ENCODE data around the gene NAIF1.
A peak's percentile ranks its signal among the peaks of the same experiment; 100 is the strongest.

NAIF1 gene

DNA sequence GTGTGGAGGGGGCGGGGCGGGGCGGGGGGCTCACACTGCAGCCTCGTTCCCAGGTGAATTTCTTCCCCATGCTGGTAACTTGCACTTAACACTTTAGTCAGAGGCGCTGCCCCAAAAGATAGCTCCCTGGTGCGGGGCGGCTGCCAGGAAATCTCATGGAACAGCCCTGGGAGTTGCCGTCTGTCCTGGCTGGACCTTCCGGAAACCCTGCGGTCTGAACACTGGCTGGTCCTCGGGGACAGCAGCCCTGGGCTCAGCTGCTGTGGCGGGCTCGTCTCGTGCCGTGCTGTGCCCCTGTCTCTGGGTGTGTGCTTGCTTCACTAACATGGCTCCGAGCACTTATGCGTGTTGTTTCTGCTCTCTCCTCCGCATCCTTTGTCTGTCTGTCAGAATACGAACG, 34.6 kb upstream of the NAIF1 start:
- DNase-seq: no peak

GRCh38 chr9:128101231-128101661, 34.1 kb upstream of the NAIF1 start:
- no peak for DNase-seq

DNA sequence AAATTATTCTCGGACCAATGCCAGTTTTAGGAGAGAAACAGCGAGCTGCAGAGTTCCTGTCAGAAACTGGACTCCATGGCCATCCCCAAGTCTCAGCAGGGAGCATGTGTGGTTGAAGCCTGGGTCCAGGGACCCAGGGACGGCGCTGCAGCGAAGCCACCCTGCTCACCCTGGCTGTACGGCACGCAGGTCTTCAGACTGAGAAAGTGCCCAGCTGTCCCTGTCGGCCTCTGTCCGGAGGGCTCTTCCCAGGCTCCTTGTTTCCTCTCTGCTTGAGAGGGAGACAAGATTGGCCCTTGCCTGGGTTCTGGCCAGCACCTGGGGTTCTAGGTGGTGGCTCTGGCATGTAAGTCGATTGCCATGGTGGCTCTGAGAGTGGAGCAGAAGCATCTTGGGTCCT, 33.5 kb upstream of the NAIF1 start:
- no peak for DNase-seq

DNA sequence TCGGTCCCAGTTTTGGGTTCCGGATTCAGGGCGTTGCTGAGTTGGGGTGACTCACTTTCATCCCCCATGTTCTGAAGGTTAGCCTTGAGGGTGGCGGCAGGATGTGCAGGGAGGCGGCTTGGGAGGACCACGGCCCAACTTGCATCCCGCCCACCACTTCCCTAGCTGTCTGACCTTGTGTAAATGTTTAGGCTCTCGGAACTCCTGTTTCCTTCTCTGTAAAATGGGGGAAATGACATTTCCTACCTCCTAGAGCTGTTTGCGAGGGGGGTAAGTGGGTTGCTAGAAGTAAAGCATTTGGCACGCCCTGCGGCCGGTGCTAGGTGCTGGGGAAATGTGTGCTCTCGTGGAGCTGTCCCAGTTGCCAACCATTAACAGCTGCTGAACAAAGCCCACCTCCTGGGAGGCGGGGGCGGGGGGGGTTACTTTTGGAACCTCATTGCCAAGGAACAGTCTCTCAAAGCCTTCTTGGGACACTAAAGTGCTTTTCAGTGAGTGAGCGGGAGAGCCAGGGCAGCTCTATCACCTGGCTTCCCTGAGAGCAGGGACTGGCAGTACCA, 32.9 kb upstream of the NAIF1 start:
- no peak for DNase-seq

- DNase-seq: no peak
These were observed 32.3 kb upstream of the NAIF1 start for GRCh38 chr9:128099231-128099931.

DNA sequence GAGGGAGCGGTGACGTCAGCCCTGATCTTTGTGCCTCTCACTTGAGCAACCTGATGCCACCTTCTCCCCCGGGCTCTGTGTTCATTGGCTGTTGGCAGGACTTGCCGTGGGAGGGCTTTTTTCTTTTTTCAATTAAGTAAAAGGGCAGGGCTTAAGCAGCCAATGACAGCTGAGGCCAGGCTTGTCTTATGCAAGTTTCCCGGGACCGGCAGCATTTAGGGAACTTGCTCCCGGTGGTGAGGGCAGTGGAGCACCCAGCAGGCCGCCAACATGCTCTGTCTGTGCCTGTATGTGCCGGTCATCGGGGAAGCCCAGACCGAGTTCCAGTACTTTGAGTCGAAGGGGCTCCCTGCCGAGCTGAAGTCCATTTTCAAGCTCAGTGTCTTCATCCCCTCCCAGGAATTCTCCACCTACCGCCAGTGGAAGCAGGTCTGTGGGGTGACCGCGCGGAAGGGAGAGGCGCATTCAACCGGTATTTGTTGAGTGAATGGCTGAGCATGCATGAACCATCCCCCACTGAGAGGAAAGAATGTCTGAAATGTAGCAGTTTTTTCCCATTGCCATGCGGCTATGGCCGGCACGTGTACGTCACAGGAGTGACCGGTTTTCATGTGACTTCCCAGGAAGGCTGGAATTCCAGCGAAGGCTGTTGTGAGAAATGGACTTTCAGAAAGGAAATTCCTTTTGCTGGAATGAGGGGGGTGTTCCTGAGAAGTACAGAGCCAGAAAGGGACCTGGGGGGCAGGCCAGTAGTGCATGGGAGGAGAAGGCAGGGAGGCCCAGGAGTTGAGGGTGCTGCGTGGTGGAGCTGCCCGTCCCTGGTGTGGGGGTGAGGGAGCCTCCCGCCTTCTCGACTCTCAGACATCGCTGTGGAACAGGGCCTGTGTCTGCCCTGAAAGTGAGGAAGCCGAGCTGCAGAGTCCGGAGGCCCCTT, 31.4 kb upstream of the NAIF1 start:
- peak; percentile 20 for DNase-seq

GRCh38 chr9:128097543-128098296, 30.6 kb upstream of the NAIF1 start:
- DNase-seq: no peak

DNA sequence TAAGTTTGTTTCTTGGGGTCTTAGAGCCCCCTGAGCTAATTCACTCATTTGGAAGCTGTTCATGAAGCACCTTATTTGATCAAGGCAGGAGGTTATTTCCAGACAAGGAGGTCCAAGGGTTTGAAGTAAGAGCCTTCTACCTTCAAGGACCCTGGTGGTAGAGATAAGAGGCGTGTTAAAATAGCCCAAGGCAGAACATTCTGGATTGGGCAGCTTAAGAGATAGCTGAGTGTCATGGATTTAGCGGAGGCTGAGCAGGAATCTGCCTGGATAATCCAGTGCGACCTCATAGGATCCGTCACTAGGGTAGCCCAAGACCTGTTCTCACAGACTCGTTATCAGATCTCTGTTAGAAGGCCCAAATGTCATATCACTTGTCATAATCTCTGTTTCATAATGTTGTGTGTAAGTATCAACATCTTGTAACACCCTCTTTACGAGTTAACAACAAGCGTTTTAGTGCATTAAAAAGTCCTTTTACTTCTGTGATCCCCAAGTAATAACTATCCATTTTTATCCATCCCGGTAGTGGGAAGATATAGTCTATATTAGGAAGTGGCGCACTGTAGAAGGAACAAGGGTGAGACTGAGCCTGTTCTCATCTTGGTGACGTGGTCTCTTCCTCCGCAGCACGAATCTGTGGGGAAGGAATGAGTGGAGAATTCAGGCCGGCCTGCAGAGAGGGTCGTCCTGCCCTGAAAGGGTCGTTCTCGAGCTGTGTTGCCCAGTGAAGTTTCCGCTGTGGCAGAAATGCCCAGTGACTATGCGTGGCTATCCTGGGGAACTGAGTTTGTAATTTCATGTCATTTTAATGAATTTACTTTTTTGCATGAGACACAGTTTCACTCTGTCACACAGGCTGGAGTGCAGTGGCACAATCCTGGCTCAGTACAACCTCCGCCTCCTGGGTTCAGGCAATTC, 29.8 kb upstream of the NAIF1 start:
- DNase-seq: no peak

- no peak for DNase-seq
These were observed 27.9 kb upstream of the NAIF1 start for GRCh38 chr9:128094950-128095544.

GRCh38 chr9:128094166-128094949, 27.2 kb upstream of the NAIF1 start:
- DNase-seq: peak; percentile 53

- DNase-seq: no peak
These were observed 25.9 kb upstream of the NAIF1 start for GRCh38 chr9:128093011-128093410.

- no peak for DNase-seq
These were observed 25.3 kb upstream of the NAIF1 start for GRCh38 chr9:128092199-128092977.

- no peak for DNase-seq
These were observed 24.5 kb upstream of the NAIF1 start for GRCh38 chr9:128091571-128091970.

DNA sequence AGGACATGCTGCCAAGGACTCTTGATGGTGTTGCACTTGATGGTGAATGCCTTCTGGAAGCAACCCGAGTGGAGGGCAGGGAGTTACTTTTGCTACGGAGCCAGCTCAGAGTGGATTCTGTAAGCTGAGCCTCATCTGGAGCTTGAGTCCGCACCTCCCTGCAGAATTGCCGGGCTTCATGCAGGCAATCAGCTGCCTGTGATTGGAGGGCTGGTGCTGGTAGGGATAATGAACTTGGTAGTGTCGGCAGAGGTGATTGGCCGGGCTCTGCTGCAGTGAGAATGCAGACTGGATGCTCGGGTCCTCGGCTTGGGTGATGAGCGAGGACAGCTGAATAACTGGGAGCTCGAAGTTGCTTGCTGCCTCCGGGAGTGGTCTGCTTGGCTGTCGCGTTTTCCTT, 24.0 kb upstream of the NAIF1 start:
- no peak for DNase-seq

DNA sequence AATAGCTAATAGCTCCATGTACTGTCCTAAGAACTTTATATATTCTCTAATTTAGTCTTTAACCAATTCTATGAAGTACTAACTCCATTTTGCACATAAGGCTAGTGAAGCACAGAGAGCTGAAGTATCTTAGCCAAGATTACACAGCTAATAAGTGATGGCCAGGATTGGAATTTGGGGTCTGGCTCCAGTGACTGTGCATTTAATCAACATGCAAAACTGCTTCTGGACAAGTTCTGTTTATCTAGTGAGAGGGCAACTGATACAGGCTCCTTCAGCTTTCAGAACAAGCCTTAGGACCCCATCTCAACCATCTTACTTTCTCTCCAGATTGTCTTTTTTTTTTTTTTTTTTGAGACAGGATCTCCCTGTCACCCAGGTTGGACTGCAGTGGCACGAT, 22.2 kb upstream of the NAIF1 start:
- no peak for DNase-seq

- no peak for DNase-seq
These were observed 21.3 kb upstream of the NAIF1 start for GRCh38 chr9:128088253-128088945.

DNA sequence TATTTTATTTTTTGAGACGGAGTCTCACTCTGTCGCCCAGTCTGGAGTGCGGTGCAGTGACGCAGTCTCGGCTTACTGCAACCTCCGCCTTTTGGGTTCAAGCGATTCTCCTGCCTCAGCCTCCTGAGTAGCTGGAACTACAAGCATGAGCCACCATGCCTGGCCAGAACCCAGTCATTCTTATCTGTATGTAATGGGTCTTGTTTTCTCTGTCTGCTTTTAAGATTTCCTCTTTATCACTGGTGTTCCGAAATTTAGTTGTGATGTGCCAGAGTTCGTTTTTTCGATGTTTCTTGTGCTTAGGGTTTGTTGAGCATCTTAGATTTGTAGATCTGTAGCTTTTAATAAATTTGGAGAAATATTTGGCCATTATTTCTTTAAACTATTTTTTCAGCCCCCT, 20.1 kb upstream of the NAIF1 start:
- no peak for DNase-seq

GRCh38 chr9:128085943-128086342, 18.8 kb upstream of the NAIF1 start:
- DNase-seq: no peak

- no peak for DNase-seq
These were observed 17.6 kb upstream of the NAIF1 start for GRCh38 chr9:128084746-128085145.

Data from effector CD8-positive, alpha-beta T cell (primary cell).